ENCODE data around the gene IER2. TPM values are rescaled to one million over a fixed set of nuclear protein-coding genes. Genes with fewer than 3 reads are reported as not detected.
"Not testable (repeated sequence)": the region's sequence is repeated elsewhere in the genome, so short reads cannot be mapped to it uniquely, and the experiment has no call there.

IER2 gene
- total RNA-seq, 5 donors from 2014 or later (not counting 1 experiment from before 2014, with no cell fraction given) = 165 to 413 (median 196) TPM

DNA sequence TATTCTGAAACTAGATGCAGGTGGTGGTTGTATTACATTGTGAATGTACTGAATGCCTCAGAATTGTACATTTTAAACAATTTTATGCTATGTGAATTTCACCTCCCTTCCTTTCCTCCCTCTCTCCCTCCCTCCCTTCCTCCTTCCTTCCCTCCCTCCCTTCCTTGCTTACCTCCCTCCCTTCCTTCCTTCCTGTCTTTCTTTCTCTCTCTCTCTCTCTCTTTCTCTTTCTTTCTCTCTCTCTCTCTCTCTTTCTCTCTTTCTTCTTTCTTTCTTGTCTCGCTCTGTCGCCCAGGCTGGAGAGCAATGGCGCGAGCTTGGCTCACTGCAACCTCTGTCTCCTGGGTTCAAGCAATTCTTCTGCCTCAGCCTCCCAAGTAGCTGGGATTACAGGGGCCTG lies 37.2 kb downstream of the IER2 start:
- H3K4me1 ChIP-seq (ENCODE audit: control insufficient read depth in 1 of 2, extremely low read depth in 1 of 2, insufficient read depth in 2 of 2, low read length in 2 of 2) = peaks cover 6 to 40% of the 10 kb centered on the region in 2 experiments
- ChIA-PET CTCF (interaction anchor here (0.7 to 1.2 kb wide), 2 partner anchors 18 to 78 kb away, joined by 3 to 6 read pairs; no protein-coding TSS in a partner anchor), POLR2A (no interaction called here)
- no peaks in the 10 kb centered on the region for H3K36me3 Mint-ChIP-seq
- no peak overlapping the region for H3K4me3 ChIP-seq (ENCODE audit: control insufficient read depth in 1 of 2, extremely low read depth in 1 of 2, low read length in 1 of 2)
- no peak overlapping the region for H3K4me3 Mint-ChIP-seq
- DNase-seq = no peak
- H3K9me3 ChIP-seq = no peaks in the 10 kb centered on the region
- no peaks in the 10 kb centered on the region for H3K36me3 ChIP-seq (ENCODE audit: control insufficient read depth in 2 of 2, extremely low read depth in 1 of 2, insufficient read depth in 1 of 2, low read length in 1 of 2)
- peaks cover 21 to 32% (median 26%) of the 10 kb centered on the region in 3 donors for H3K4me1 Mint-ChIP-seq
- H3K9me3 Mint-ChIP-seq = no peaks in the 10 kb centered on the region
- no peaks in the 10 kb centered on the region for H3K27me3 Mint-ChIP-seq
- no peaks in the 10 kb centered on the region for H3K27me3 ChIP-seq (replicated peaks in 1 of 2; ENCODE audit: control insufficient read depth in 2 of 2, extremely low read depth in 1 of 2, insufficient read depth in 2 of 2, low read length in 1 of 2)
- H3K27ac Mint-ChIP-seq = peak overlapping the region; percentile 71 to 82
- ATAC-seq (replicated peaks in 1 of 4) = no peak
- no peak overlapping the region for H3K27ac ChIP-seq (ENCODE audit: low read length)
- no CpG with 5 or more reads among the region's 4 CpGs for WGBS (ENCODE audit: insufficient coverage)

DNA sequence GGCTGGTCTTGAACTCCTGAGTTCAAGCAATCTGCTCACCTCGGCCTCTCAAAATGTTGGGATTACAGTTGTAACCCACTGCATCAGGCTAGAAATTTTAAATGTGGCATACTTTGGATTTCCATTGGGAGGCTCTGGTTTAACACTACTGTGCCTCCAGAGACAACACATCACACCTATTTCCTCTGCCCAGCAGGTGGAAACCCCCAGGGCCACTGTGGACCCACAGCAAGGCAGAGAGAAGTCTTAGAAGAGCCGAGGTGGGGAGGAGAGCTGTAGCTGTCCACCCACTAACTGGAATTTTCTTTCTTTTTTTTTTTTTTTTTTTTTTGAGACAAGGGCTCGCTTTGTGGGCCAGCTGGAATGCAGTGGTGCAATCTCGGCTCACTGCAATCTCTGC lies 39.4 kb downstream of the IER2 start:
- H3K36me3 Mint-ChIP-seq = no peaks in the 10 kb centered on the region
- POLR2A ChIA-PET = no interaction called here
- H3K27ac Mint-ChIP-seq = peak overlapping the region in 1 of 2 donors; percentile 58
- no peaks in the 10 kb centered on the region for H3K9me3 ChIP-seq
- CTCF ChIA-PET = interaction anchor here in 1 of 2 donors (0.5 kb wide), 1 partner anchor 87 kb away, joined by 5 read pairs; no protein-coding TSS in a partner anchor
- no peaks in the 10 kb centered on the region for H3K27me3 ChIP-seq (replicated peaks in 1 of 2; ENCODE audit: control insufficient read depth in 2 of 2, extremely low read depth in 1 of 2, insufficient read depth in 2 of 2, low read length in 1 of 2)
- peaks cover 30 to 43% (median 31%) of the 10 kb centered on the region in 3 donors for H3K4me1 Mint-ChIP-seq
- H3K27me3 Mint-ChIP-seq = no peaks in the 10 kb centered on the region
- H3K36me3 ChIP-seq (ENCODE audit: control insufficient read depth in 2 of 2, extremely low read depth in 1 of 2, insufficient read depth in 1 of 2, low read length in 1 of 2) = no peaks in the 10 kb centered on the region
- DNase-seq (no peak), ATAC-seq (replicated peaks in 1 of 4) (no peak)
- WGBS (ENCODE audit: insufficient coverage) = no CpG with 5 or more reads among the region's 4 CpGs
- peak overlapping the region in 1 of 3 donors; percentile 16 for H3K4me3 Mint-ChIP-seq
- H3K27ac ChIP-seq (ENCODE audit: low read length) = no peak overlapping the region
- H3K9me3 Mint-ChIP-seq = no peaks in the 10 kb centered on the region
- H3K4me1 ChIP-seq (ENCODE audit: control insufficient read depth in 1 of 2, extremely low read depth in 1 of 2, insufficient read depth in 2 of 2, low read length in 2 of 2) = peaks cover 6 to 55% of the 10 kb centered on the region in 2 experiments
- no peak overlapping the region for H3K4me3 ChIP-seq (ENCODE audit: control insufficient read depth in 1 of 2, extremely low read depth in 1 of 2, low read length in 1 of 2)

DNA sequence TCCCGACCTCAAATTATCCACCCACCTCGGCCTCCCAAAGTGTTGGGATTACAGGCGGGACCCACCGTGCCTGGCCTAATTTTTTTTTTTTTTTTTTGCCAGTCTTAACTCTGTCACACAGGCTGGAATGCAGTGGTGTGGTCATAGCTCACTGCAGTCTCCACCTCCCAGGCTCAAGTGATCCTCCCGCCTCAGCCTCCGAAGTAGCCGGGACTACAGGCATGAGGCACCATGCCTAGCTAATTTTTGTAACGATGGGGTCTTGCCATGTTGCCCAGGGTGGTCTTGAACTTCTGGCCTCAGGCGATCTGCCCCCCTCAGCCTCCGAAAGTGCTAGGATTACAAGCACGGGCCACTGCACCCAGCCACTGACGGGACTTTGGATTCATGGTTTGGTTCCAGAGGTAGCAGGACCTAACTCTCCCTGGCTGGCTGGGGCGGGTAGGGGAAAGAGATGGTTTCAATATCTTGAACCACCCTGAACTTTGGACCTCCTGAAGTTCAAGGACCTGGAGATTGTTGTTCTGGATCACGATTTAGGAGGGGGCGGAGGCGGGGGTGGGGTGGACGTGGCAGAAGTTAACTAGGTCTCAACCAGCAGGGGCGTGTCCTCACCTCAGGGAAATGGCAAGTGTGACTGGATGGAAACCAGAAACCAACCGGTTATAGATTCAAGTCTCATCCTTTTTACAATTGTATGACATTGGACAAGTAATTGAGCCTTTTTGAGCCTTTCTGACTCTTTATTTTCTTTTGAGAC lies 40.8 kb downstream of the IER2 start:
- H3K27me3 Mint-ChIP-seq = no peaks in the 10 kb centered on the region
- Histone ChIP-seq H3K4me3 (ENCODE audit: control insufficient read depth in 1 of 2, extremely low read depth in 1 of 2, low read length in 1 of 2) (no peak overlapping the region), H3K9me3 (no peaks in the 10 kb centered on the region), H3K36me3 (ENCODE audit: control insufficient read depth in 2 of 2, extremely low read depth in 1 of 2, insufficient read depth in 1 of 2, low read length in 1 of 2) (no peaks in the 10 kb centered on the region), H3K27me3 (replicated peaks in 1 of 2; ENCODE audit: control insufficient read depth in 2 of 2, extremely low read depth in 1 of 2, insufficient read depth in 2 of 2, low read length in 1 of 2) (no peaks in the 10 kb centered on the region), H3K27ac (ENCODE audit: low read length) (no peak overlapping the region), H3K4me1 (ENCODE audit: control insufficient read depth in 1 of 2, extremely low read depth in 1 of 2, insufficient read depth in 2 of 2, low read length in 2 of 2) (peaks cover 7 to 63% of the 10 kb centered on the region in 2 experiments)
- 74% methylated on average over 17 of the region's 19 CpGs for WGBS (ENCODE audit: insufficient coverage)
- H3K27ac Mint-ChIP-seq = peak overlapping the region in 1 of 2 donors; percentile 15
- no peaks in the 10 kb centered on the region for H3K36me3 Mint-ChIP-seq
- no peak for ATAC-seq (replicated peaks in 1 of 4)
- ChIA-PET POLR2A (interaction anchor here in 1 of 2 donors (0.7 kb wide), 1 partner anchor 26 kb away, joined by 5 read pairs; no protein-coding TSS in a partner anchor), CTCF (no interaction called here)
- DNase-seq = no peak
- peaks cover 35 to 52% (median 40%) of the 10 kb centered on the region in 3 donors for H3K4me1 Mint-ChIP-seq
- no peaks in the 10 kb centered on the region for H3K9me3 Mint-ChIP-seq
- H3K4me3 Mint-ChIP-seq = no peak overlapping the region

DNA sequence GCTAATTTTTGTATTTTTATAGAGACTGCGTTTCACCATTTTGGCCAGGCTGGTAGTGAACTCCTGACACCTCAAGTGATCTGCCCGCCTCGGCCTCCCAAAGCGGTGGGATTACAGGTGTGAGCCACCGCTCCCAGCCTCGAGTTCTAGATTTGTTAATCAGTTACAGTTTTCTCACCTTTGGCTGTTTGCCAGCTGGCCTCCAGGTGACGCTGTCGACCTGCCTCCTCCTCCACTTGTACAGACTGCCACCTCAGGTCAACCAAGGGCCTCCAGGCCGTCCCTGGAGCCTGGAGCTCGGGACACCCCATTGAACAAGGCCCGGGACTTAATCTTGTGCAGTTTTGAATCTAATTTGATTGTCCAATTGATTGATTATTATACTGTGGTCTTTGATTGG lies 45.5 kb downstream of the IER2 start:
- H3K9me3 ChIP-seq = no peaks in the 10 kb centered on the region
- ChIA-PET CTCF (interaction anchor here (0.6 to 2.3 kb wide), 5 partner anchors 11 to 67 kb away, joined by 3 to 12 read pairs (median 4); no protein-coding TSS in a partner anchor), POLR2A (no interaction called here)
- DNase-seq = peak in 32 of 35 experiments; percentile 8 to 75 (median 41)
- peaks cover 3 to 45% of the 10 kb centered on the region in 2 experiments for H3K4me1 ChIP-seq (ENCODE audit: control insufficient read depth in 1 of 2, extremely low read depth in 1 of 2, insufficient read depth in 2 of 2, low read length in 2 of 2)
- Mint-ChIP-seq H3K4me3 (peak overlapping the region in 1 of 3 donors; percentile 22), H3K9me3 (no peaks in the 10 kb centered on the region), H3K27ac (peak overlapping the region; percentile 44 to 71), H3K4me1 (peaks cover 18 to 35% (median 20%) of the 10 kb centered on the region in 3 donors), H3K36me3 (no peaks in the 10 kb centered on the region), H3K27me3 (no peaks in the 10 kb centered on the region)
- H3K36me3 ChIP-seq (ENCODE audit: control insufficient read depth in 2 of 2, extremely low read depth in 1 of 2, insufficient read depth in 1 of 2, low read length in 1 of 2) = no peaks in the 10 kb centered on the region
- H3K27ac ChIP-seq (ENCODE audit: low read length) = no peak overlapping the region
- H3K4me3 ChIP-seq (ENCODE audit: control insufficient read depth in 1 of 2, extremely low read depth in 1 of 2, low read length in 1 of 2) = no peak overlapping the region
- ATAC-seq (replicated peaks in 1 of 4) = peak; percentile 50 to 71 (median 60)
- 76% methylated on average over 8 of the region's 11 CpGs for WGBS (ENCODE audit: insufficient coverage)
- no peaks in the 10 kb centered on the region for H3K27me3 ChIP-seq (replicated peaks in 1 of 2; ENCODE audit: control insufficient read depth in 2 of 2, extremely low read depth in 1 of 2, insufficient read depth in 2 of 2, low read length in 1 of 2)

DNA sequence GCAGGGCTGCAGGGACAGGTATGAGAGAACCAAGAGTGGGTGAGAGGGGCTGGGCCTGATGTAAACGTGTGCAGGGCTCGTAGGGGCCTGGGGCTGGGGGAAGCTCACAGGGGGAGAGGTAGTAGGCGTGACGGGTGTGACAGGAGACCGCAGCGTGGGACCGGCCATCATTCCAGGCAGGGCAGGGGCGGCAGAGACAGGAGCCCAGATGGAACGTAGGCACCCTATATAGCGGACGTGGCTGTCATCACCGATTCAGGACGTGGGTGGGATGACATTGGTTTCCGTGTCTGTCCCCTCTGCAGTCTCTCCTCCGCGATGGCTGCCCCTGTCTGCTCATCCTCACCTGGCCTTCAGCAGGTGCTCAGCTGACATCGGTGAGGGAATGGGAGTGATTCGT lies 48.4 kb downstream of the IER2 start:
- 87% methylated on average over 18 of the region's 18 CpGs for WGBS (ENCODE audit: insufficient coverage)
- DNase-seq = no peak
- no peaks in the 10 kb centered on the region for H3K36me3 Mint-ChIP-seq
- peaks cover 2 to 24% of the 10 kb centered on the region in 2 experiments for H3K4me1 ChIP-seq (ENCODE audit: control insufficient read depth in 1 of 2, extremely low read depth in 1 of 2, insufficient read depth in 2 of 2, low read length in 2 of 2)
- H3K27me3 ChIP-seq (replicated peaks in 1 of 2; ENCODE audit: control insufficient read depth in 2 of 2, extremely low read depth in 1 of 2, insufficient read depth in 2 of 2, low read length in 1 of 2) = peaks cover 0 to 3% of the 10 kb centered on the region in 2 experiments
- H3K27me3 Mint-ChIP-seq = no peaks in the 10 kb centered on the region
- no peak overlapping the region for H3K4me3 ChIP-seq (ENCODE audit: control insufficient read depth in 1 of 2, extremely low read depth in 1 of 2, low read length in 1 of 2)
- no peak overlapping the region for H3K27ac Mint-ChIP-seq
- ATAC-seq (replicated peaks in 1 of 4) = no peak
- CTCF ChIA-PET = interaction anchor here in 1 of 2 donors (0.6 kb wide), 1 partner anchor 53 kb away, joined by 4 read pairs; no protein-coding TSS in a partner anchor
- H3K9me3 ChIP-seq = no peaks in the 10 kb centered on the region
- H3K36me3 ChIP-seq (ENCODE audit: control insufficient read depth in 2 of 2, extremely low read depth in 1 of 2, insufficient read depth in 1 of 2, low read length in 1 of 2) = no peaks in the 10 kb centered on the region
- H3K4me1 Mint-ChIP-seq = peaks cover 16 to 22% (median 19%) of the 10 kb centered on the region in 3 donors
- no peaks in the 10 kb centered on the region for H3K9me3 Mint-ChIP-seq
- H3K27ac ChIP-seq (ENCODE audit: low read length) = no peak overlapping the region
- H3K4me3 Mint-ChIP-seq = no peak overlapping the region
- POLR2A ChIA-PET = no interaction called here

DNA sequence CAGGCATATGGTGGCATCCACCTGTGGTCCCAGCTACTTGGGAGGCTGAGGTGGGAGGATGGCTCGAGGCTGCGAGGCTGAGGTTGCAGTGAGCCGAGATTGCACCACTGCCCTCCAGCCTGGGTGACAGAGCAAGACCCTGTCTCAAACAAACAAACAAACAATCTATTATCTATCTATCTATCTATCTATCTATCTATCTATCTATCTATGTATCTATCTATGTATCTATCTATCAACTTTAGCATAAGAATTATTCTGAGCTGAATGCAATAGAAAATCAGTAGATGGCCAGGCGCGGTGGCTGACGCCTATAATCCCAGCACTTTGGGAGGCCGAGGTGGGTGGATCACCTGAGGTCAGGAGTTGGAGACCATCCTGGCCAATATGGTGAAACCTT lies 51.9 kb downstream of the IER2 start:
- H3K4me3 ChIP-seq (ENCODE audit: control insufficient read depth in 1 of 2, extremely low read depth in 1 of 2, low read length in 1 of 2); POLR2A ChIA-PET; H3K4me3 Mint-ChIP-seq; H3K36me3 ChIP-seq (ENCODE audit: control insufficient read depth in 2 of 2, extremely low read depth in 1 of 2, insufficient read depth in 1 of 2, low read length in 1 of 2); H3K36me3 Mint-ChIP-seq; H3K9me3 ChIP-seq; H3K4me1 ChIP-seq (ENCODE audit: control insufficient read depth in 1 of 2, extremely low read depth in 1 of 2, insufficient read depth in 2 of 2, low read length in 2 of 2); ATAC-seq (replicated peaks in 1 of 4); DNase-seq; H3K9me3 Mint-ChIP-seq; H3K4me1 Mint-ChIP-seq; H3K27ac Mint-ChIP-seq; CTCF ChIA-PET; H3K27ac ChIP-seq (ENCODE audit: low read length); H3K27me3 Mint-ChIP-seq; H3K27me3 ChIP-seq (replicated peaks in 1 of 2; ENCODE audit: control insufficient read depth in 2 of 2, extremely low read depth in 1 of 2, insufficient read depth in 2 of 2, low read length in 1 of 2): not testable (repeated sequence)
- no CpG with 5 or more reads among the region's 7 CpGs for WGBS (ENCODE audit: insufficient coverage)

All from T-cell (primary cell).